CD4-positive, alpha-beta T cell (primary cell): ENCODE data around the gene FOXP3. TPM values are rescaled to one million over a fixed set of nuclear protein-coding genes. Genes with fewer than 3 reads are reported as not detected.

Experiments
- ATAC-seq: fragments of 200-7000 bp; cut with Tn5 transposase; one replicate; pipeline ENCODE4 v1.10.0; 2022; ENCODE audit warnings: mild to moderate bottlenecking; ENCODE audit not compliant: poor library complexity
- CTCF ChIA-PET: fragments of 350-600 bp; sonication (Branson Sonifier 250); formaldehyde crosslinking; loops from one replicate; lab custom pipeline; 2021; ENCODE audit warnings: antibody characterized with exemption, inconsistent platforms; lab: Charles Lee
- POLR2A ChIA-PET: fragments of 350-600 bp; sonication (Branson Sonifier 250); formaldehyde crosslinking; loops from one replicate; lab custom pipeline; 2021; ENCODE audit warnings: antibody characterized with exemption, inconsistent platforms; lab: Charles Lee
- DNase-seq, 14 experiments: peaks; one replicate each; pipeline ENCODE4 v3.0.0-alpha.2; 2013 to 2020; ENCODE audit warnings: mixed read lengths in 2 of 14
- H3K27ac ChIP-seq, 2 donors: one replicate each; pipeline versions ENCODE4 v1.5.1 to v1.7.0; 2013; ENCODE audit warnings: low read length in 2 of 2, low read depth in 1 of 2, mild to moderate bottlenecking in 1 of 2
- H3K27me3 ChIP-seq, 2 experiments: 1 replicate in 1 of 2; 2 replicates in 1 of 2; pipeline versions ENCODE4 v1.6.1 to v1.7.0; 2013; ENCODE audit warnings: low read length in 2 of 2, control low read depth in 1 of 2, mild to moderate bottlenecking in 1 of 2, moderate library complexity in 1 of 2; ENCODE audit not compliant: insufficient read depth in 2 of 2, control insufficient read depth in 1 of 2
- H3K36me3 ChIP-seq: one replicate; pipeline ENCODE4 v1.6.1; 2013; ENCODE audit warnings: low read length, control low read depth; ENCODE audit not compliant: insufficient read depth
- H3K4me1 ChIP-seq: one replicate; pipeline ENCODE4 v1.6.1; 2013; ENCODE audit warnings: low read length, control low read depth; ENCODE audit not compliant: insufficient read depth
- H3K4me3 ChIP-seq: one replicate; pipeline ENCODE4 v1.5.1; 2013; ENCODE audit warnings: mild to moderate bottlenecking, low read length, moderate library complexity
- H3K9me3 ChIP-seq, 2 experiments: 1 replicate in 1 of 2; 2 replicates in 1 of 2; pipeline versions ENCODE4 v1.6.1 to v1.7.0; 2013; ENCODE audit warnings: low read length in 2 of 2, mild to moderate bottlenecking in 2 of 2, control low read depth in 1 of 2, moderate library complexity in 1 of 2; ENCODE audit not compliant: control insufficient read depth in 1 of 2, insufficient read depth in 1 of 2
- H3K27ac Mint-ChIP-seq: one replicate; pipeline ENCODE4 v1.8.0; 2020; ENCODE audit warnings: mixed read lengths
- H3K27me3 Mint-ChIP-seq: one replicate; pipeline ENCODE4 v1.8.0; 2021; ENCODE audit warnings: mixed read lengths
- H3K36me3 Mint-ChIP-seq: one replicate; pipeline ENCODE4 v1.8.0; 2021; ENCODE audit warnings: low read depth, mixed read lengths
- H3K4me1 Mint-ChIP-seq: one replicate; pipeline ENCODE4 v1.8.0; 2021; ENCODE audit warnings: low read depth, mixed read lengths
- H3K4me3 Mint-ChIP-seq: one replicate; pipeline ENCODE4 v1.8.0; 2020; ENCODE audit warnings: mild to moderate bottlenecking, mixed read lengths
- H3K9me3 Mint-ChIP-seq: one replicate; pipeline ENCODE4 v1.8.0; 2020; ENCODE audit warnings: mixed read lengths
- CTCF ChIP-seq: fragments of 200-600 bp; IDR thresholded peaks from one replicate; pipeline ENCODE4 v1.8.0; 2022; ENCODE audit warnings: antibody characterized with exemption, mild to moderate bottlenecking
- intact Hi-C, 2 experiments: fragments of 100-400 bp; cut with DNase I in 1 of 2; cut with micrococcal nuclease in 1 of 2; formaldehyde crosslinking; loops; one replicate each; pipeline versions ENCODE4 v1.15.1 to v1.9.0; 2023 to 2025; cut with DNase I, micrococcal nuclease
- total RNA-seq, 174 experiments: library from RNA in 2 of 174; stranded (reverse) in 2 of 174; gene quantifications; one replicate each; pipeline ENCODE4 v1.2.3 and lab custom pipeline; 2021 to 2026

The FOXP3 gene
- total RNA-seq, 2 experiments from 2014 or later: 3.7 TPM

- peak overlapping the region; percentile 80 for H3K4me3 Mint-ChIP-seq
- Histone ChIP-seq H3K36me3 (peaks cover 2% of the 10 kb centered on the region), H3K4me3 (peak overlapping the region; percentile 54), H3K27ac (peak overlapping the region; percentile 17 to 29), H3K9me3 (no peaks in the 10 kb centered on the region), H3K27me3 (no peaks in the 10 kb centered on the region), H3K4me1 (peaks cover 82% of the 10 kb centered on the region)
- H3K36me3 Mint-ChIP-seq: no peaks in the 10 kb centered on the region
- H3K4me1 Mint-ChIP-seq: peaks cover 78% of the 10 kb centered on the region
- peak overlapping the region; percentile 87 for H3K27ac Mint-ChIP-seq
- ChIA-PET CTCF (interaction anchor here (0.7 to 0.9 kb wide), 2 partner anchors 18 to 643 kb away, joined by 3 to 4 read pairs; no protein-coding TSS in a partner anchor), POLR2A (interaction anchor here (0.9 to 4.9 kb wide), 14 partner anchors 10 to 315 kb away, joined by 3 to 41 read pairs (median 4); partner anchors contain the start of gene PLP2)
- ATAC-seq (no peak), DNase-seq (peak in 9 of 14 experiments; percentile 5 to 82 (median 23))
- no peak for TF ChIP-seq CTCF
- intact Hi-C loops: loop anchor here (2.0 to 5.0 kb wide), 2 partner anchors 22 to 34 kb away; no protein-coding TSS in a partner anchor
- H3K9me3 Mint-ChIP-seq: no peaks in the 10 kb centered on the region
- no peaks in the 10 kb centered on the region for H3K27me3 Mint-ChIP-seq
These were observed 8.7 kb upstream of the FOXP3 start for GRCh38 chrX:49273181-49273727.

DNA sequence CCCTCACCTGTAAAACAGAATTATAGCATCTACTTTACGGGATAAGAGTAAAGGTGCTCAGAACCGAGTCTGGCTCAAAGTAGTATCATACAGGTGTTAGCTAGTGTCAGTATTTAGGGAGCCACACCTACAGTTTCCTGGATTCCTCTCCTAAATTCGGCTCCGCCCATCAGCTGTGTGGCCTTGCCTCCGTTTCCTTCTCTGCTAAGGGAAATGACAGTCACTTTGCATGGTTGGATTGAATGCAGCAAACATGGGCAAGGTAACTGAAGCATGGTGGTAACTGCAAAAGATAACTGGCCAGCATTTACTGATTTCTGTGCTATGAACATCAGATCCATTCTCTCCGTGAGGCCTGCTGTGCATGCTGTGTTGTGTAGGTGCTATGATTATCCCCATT lies 7.9 kb upstream of the FOXP3 start:
- Mint-ChIP-seq H3K27ac (peak overlapping the region; percentile 87), H3K4me1 (peaks cover 73% of the 10 kb centered on the region), H3K27me3 (no peaks in the 10 kb centered on the region), H3K4me3 (peak overlapping the region; percentile 80), H3K9me3 (no peaks in the 10 kb centered on the region), H3K36me3 (no peaks in the 10 kb centered on the region)
- peak in 7 of 14 experiments; percentile 18 to 77 (median 44) for DNase-seq
- peak overlapping the region; percentile 54 for H3K4me3 ChIP-seq
- CTCF ChIA-PET: no interaction called here
- H3K4me1 ChIP-seq: peaks cover 78% of the 10 kb centered on the region
- H3K27ac ChIP-seq: peak overlapping the region in 1 of 2 donors; percentile 52
- no peak for ATAC-seq
- H3K9me3 ChIP-seq: no peaks in the 10 kb centered on the region
- POLR2A ChIA-PET: interaction anchor here (0.6 to 4.9 kb wide), 11 partner anchors 11 to 1251 kb away, joined by 3 to 41 read pairs (median 5); partner anchors contain the start of gene PLP2
- intact Hi-C loops: loop anchor here (2.0 to 5.0 kb wide), 2 partner anchors 22 to 35 kb away; no protein-coding TSS in a partner anchor
- TF ChIP-seq CTCF: no peak
- H3K27me3 ChIP-seq: no peaks in the 10 kb centered on the region
- peaks cover 2% of the 10 kb centered on the region for H3K36me3 ChIP-seq

GRCh38 chrX:49271341-49271740 lies 6.8 kb upstream of the FOXP3 start:
- Histone ChIP-seq H3K27ac (peak overlapping the region; percentile 52 to 96), H3K27me3 (no peaks in the 10 kb centered on the region), H3K9me3 (no peaks in the 10 kb centered on the region), H3K4me3 (peak overlapping the region; percentile 54), H3K4me1 (peaks cover 68% of the 10 kb centered on the region), H3K36me3 (peaks cover 2% of the 10 kb centered on the region)
- Mint-ChIP-seq H3K27me3 (no peaks in the 10 kb centered on the region), H3K36me3 (no peaks in the 10 kb centered on the region), H3K4me3 (peak overlapping the region; percentile 80), H3K27ac (peak overlapping the region; percentile 87), H3K9me3 (no peaks in the 10 kb centered on the region), H3K4me1 (peaks cover 62% of the 10 kb centered on the region)
- DNase-seq (no peak), ATAC-seq (no peak)
- CTCF ChIA-PET: no interaction called here
- TF ChIP-seq CTCF: no peak
- intact Hi-C loops: loop anchor here (5.0 kb wide), 1 partner anchor 36 kb away; no protein-coding TSS in a partner anchor
- POLR2A ChIA-PET: interaction anchor here (1.2 to 4.9 kb wide), 3 partner anchors 14 to 1250 kb away, joined by 3 to 41 read pairs (median 37); no protein-coding TSS in a partner anchor
